Stimulated activated CD4-positive, alpha-beta T cell treated with anti-CD3 and anti-CD28 coated beads, Interleukin-4, amount 100 ng/mL, for 4 hours (primary cell): Measurements from ENCODE around the gene SLC15A2.
"Not testable (repeated sequence)": the region's sequence is repeated elsewhere in the genome, so short reads cannot be mapped to it uniquely, and the experiment has no call there.

Experiments used
- DNase-seq, 2 experiments: peaks; one replicate each; pipeline ENCODE4 v3.0.0-alpha.2; 2020

The SLC15A2 gene

GRCh38 chr3:121894301-121894990 lies at the start of gene SLC15A2:
SLC15A2 (plus strand) TSS chr3:121894401; CDS start chr3:121894477, 76 bp downstream.
- DNase-seq = no peak

- no peak for DNase-seq
Measured at GRCh38 chr3:121844892-121845291, 49.3 kb upstream of the SLC15A2 start.

- no peak for DNase-seq
Measured at GRCh38 chr3:121852256-121852655, 41.9 kb upstream of the SLC15A2 start.

- DNase-seq = no peak
Measured at GRCh38 chr3:121855555-121855954, 38.6 kb upstream of the SLC15A2 start.

GRCh38 chr3:121857778-121858177 lies 36.4 kb upstream of the SLC15A2 start:
- not testable (repeated sequence) for DNase-seq

- not testable (repeated sequence) for DNase-seq
Measured at GRCh38 chr3:121863247-121863646, 31.0 kb upstream of the SLC15A2 start.

- DNase-seq = no peak
Measured at GRCh38 chr3:121863801-121864200, 30.4 kb upstream of the SLC15A2 start.

- DNase-seq = no peak
Measured at GRCh38 chr3:121869736-121870135, 24.5 kb upstream of the SLC15A2 start.

GRCh38 chr3:121870717-121871116 lies 23.5 kb upstream of the SLC15A2 start:
- DNase-seq = no peak

GRCh38 chr3:121871430-121871829 lies 22.8 kb upstream of the SLC15A2 start:
- DNase-seq = no peak

- DNase-seq = no peak
Measured at GRCh38 chr3:121878411-121878810, 15.8 kb upstream of the SLC15A2 start.

- DNase-seq = no peak
Measured at GRCh38 chr3:121883507-121883906, 10.7 kb upstream of the SLC15A2 start.

- no peak for DNase-seq
Measured at GRCh38 chr3:121885386-121885785, 8.8 kb upstream of the SLC15A2 start.

GRCh38 chr3:121895121-121895520 lies 920 bp downstream of the SLC15A2 start:
- no peak for DNase-seq

- no peak for DNase-seq
Measured at GRCh38 chr3:121895736-121896135, 1.5 kb downstream of the SLC15A2 start.

GRCh38 chr3:121896823-121897222 lies 2.6 kb downstream of the SLC15A2 start:
- no peak for DNase-seq

- no peak for DNase-seq
Measured at GRCh38 chr3:121897296-121897695, 3.1 kb downstream of the SLC15A2 start.

GRCh38 chr3:121913305-121913990 lies 19.2 kb downstream of the SLC15A2 start:
- no peak for DNase-seq

GRCh38 chr3:121914081-121914998 lies 20.1 kb downstream of the SLC15A2 start:
- DNase-seq = no peak

GRCh38 chr3:121916189-121916588 lies 22.0 kb downstream of the SLC15A2 start:
- no peak for DNase-seq

- DNase-seq = no peak
Measured at GRCh38 chr3:121918779-121919483, 24.7 kb downstream of the SLC15A2 start.

GRCh38 chr3:121924734-121925133 lies 30.5 kb downstream of the SLC15A2 start:
- no peak for DNase-seq

- DNase-seq = no peak
Measured at GRCh38 chr3:121926380-121926779, 32.2 kb downstream of the SLC15A2 start.
